KMS-11 (cell line): Measurements from ENCODE around the gene USP15.

Experiments used
- H2AFZ ChIP-seq: fragments of 200-600 bp; sonication (generic); 2 replicates; pipeline ENCODE4 v1.6.1; 2016; ENCODE audit warnings: antibody characterized with exemption, mixed run types, low read depth
- H3K27ac ChIP-seq: fragments of 200-600 bp; sonication (generic); 2 replicates; pipeline ENCODE4 v1.6.1; 2016; ENCODE audit warnings: mild to moderate bottlenecking, mixed run types
- H3K27me3 ChIP-seq: fragments of 200-600 bp; sonication (generic); 2 replicates; pipeline ENCODE4 v1.6.1; 2017; ENCODE audit warnings: mild to moderate bottlenecking, low read depth, mixed run types, moderate library complexity; ENCODE audit not compliant: insufficient read depth
- H3K36me3 ChIP-seq: fragments of 200-600 bp; sonication (generic); 2 replicates; pipeline ENCODE4 v1.6.1; 2017; ENCODE audit warnings: mild to moderate bottlenecking, mixed run types; ENCODE audit not compliant: insufficient read depth
- H3K4me1 ChIP-seq: fragments of 200-600 bp; sonication (generic); 2 replicates; pipeline ENCODE4 v1.6.1; 2016; ENCODE audit warnings: mild to moderate bottlenecking, low read depth, mixed run types; ENCODE audit not compliant: poor library complexity, severe bottlenecking
- H3K4me2 ChIP-seq: fragments of 200-600 bp; sonication (generic); 2 replicates; pipeline ENCODE4 v1.7.0; 2016; ENCODE audit warnings: mild to moderate bottlenecking, mixed run types
- H3K4me3 ChIP-seq: fragments of 200-600 bp; sonication (generic); IDR thresholded peaks from 2 replicates; pipeline ENCODE4 v1.6.1; 2017; ENCODE audit warnings: low read depth, low read length, mixed read lengths; ENCODE audit not compliant: insufficient read depth
- H3K79me2 ChIP-seq: fragments of 200-600 bp; sonication (generic); 2 replicates; pipeline ENCODE4 v1.6.1; 2016; ENCODE audit warnings: low read depth, mixed run types; ENCODE audit not compliant: insufficient read depth
- H3K9ac ChIP-seq: fragments of 200-600 bp; sonication (generic); 2 replicates; pipeline ENCODE4 v1.6.1; 2016; ENCODE audit warnings: mild to moderate bottlenecking, mixed run types
- H4K20me1 ChIP-seq: fragments of 200-600 bp; sonication (generic); 2 replicates; pipeline ENCODE4 v1.6.1; 2016; ENCODE audit warnings: mild to moderate bottlenecking, mixed run types; ENCODE audit not compliant: insufficient read depth
- CTCF ChIP-seq: fragments of 200-600 bp; sonication (generic); conservative IDR thresholded peaks from 2 replicates; pipeline ENCODE4 v1.6.1; 2017; ENCODE audit warnings: low read depth, mild to moderate bottlenecking, antibody characterized with exemption, low read length, moderate library complexity, mixed read lengths

Gene USP15

DNA sequence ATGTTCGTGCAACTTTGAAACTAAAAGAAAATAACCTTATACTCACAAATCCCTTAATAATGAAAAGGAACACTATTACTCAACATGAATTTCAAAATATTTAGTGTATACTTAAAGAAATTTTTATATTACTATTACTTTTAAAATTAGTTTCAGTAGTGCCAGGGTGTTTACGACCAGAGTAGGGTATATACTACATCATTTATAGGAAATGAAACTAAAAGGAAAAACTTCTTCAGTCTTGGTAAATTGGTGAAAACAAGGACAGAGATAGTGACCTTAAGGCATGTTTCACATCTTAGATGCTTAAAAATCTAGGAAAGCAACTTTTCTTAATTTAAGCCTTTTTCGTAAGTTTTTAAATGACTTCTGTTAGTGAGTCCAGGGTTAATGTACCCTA is 4.5 kb downstream of the USP15 start:
- no peak overlapping the region for H3K9ac ChIP-seq
- peaks cover 94% of the 10 kb centered on the region for H3K79me2 ChIP-seq
- H3K4me3 ChIP-seq: no peak overlapping the region
- no peak overlapping the region for H3K4me2 ChIP-seq
- H3K27me3 ChIP-seq: no peaks in the 10 kb centered on the region
- no peaks in the 10 kb centered on the region for H3K36me3 ChIP-seq
- H3K27ac ChIP-seq: no peak overlapping the region
- TF ChIP-seq CTCF: no peak
- peaks cover 72% of the 10 kb centered on the region for H3K4me1 ChIP-seq
- H4K20me1 ChIP-seq: peaks cover 67% of the 10 kb centered on the region
- no peak overlapping the region for H2AFZ ChIP-seq

GRCh38 chr12:62265511-62265910 is 5.3 kb downstream of the USP15 start:
- Histone ChIP-seq H3K4me3 (no peak overlapping the region), H3K79me2 (peaks cover 99% of the 10 kb centered on the region), H3K9ac (no peak overlapping the region), H3K4me2 (no peak overlapping the region), H3K27me3 (no peaks in the 10 kb centered on the region), H3K4me1 (peaks cover 80% of the 10 kb centered on the region), H2AFZ (no peak overlapping the region), H3K36me3 (no peaks in the 10 kb centered on the region), H4K20me1 (peaks cover 70% of the 10 kb centered on the region), H3K27ac (no peak overlapping the region)
- no peak for TF ChIP-seq CTCF

- H3K27ac ChIP-seq: no peak overlapping the region
- H2AFZ ChIP-seq: no peak overlapping the region
- H3K36me3 ChIP-seq: no peaks in the 10 kb centered on the region
- peaks cover 70% of the 10 kb centered on the region for H4K20me1 ChIP-seq
- H3K27me3 ChIP-seq: no peaks in the 10 kb centered on the region
- TF ChIP-seq CTCF: no peak
- H3K4me1 ChIP-seq: peaks cover 80% of the 10 kb centered on the region
- H3K4me3 ChIP-seq: no peak overlapping the region
- no peak overlapping the region for H3K4me2 ChIP-seq
- no peak overlapping the region for H3K9ac ChIP-seq
- peaks cover 99% of the 10 kb centered on the region for H3K79me2 ChIP-seq
Measured at GRCh38 chr12:62267026-62267425, 6.8 kb downstream of the USP15 start.

- H3K4me2 ChIP-seq: no peak overlapping the region
- H3K4me1 ChIP-seq: peaks cover 76% of the 10 kb centered on the region
- no peak overlapping the region for H3K27ac ChIP-seq
- H2AFZ ChIP-seq: no peak overlapping the region
- no peaks in the 10 kb centered on the region for H3K36me3 ChIP-seq
- H3K9ac ChIP-seq: no peak overlapping the region
- no peak for TF ChIP-seq CTCF
- H3K79me2 ChIP-seq: peaks cover 99% of the 10 kb centered on the region
- no peak overlapping the region for H3K4me3 ChIP-seq
- H4K20me1 ChIP-seq: peaks cover 66% of the 10 kb centered on the region
- H3K27me3 ChIP-seq: no peaks in the 10 kb centered on the region
Measured at GRCh38 chr12:62267480-62267879, 7.3 kb downstream of the USP15 start.
